Liver (tissue), 9 donors: ENCODE measurements around the gene HSD17B13. TPM values are rescaled to one million over a fixed set of nuclear protein-coding genes. Genes with fewer than 3 reads are reported as not detected.
"Not testable (repeated sequence)": the region's sequence is repeated elsewhere in the genome, so short reads cannot be mapped to it uniquely, and the experiment has no call there.

ENCODE experiments used
- DNase-seq: peaks from one replicate; pipeline ENCODE4 v3.0.0-alpha.2; 2017; ENCODE audit warnings: low spot score
- H3K27ac ChIP-seq, 2 donors: one replicate each; pipeline ENCODE4 v1.7.0; 2013; ENCODE audit warnings: inconsistent platforms in 2 of 2, low read length in 2 of 2, control low read depth in 1 of 2, low read depth in 1 of 2, mild to moderate bottlenecking in 1 of 2
- H3K27me3 ChIP-seq, 4 donors: one replicate each; pipeline versions ENCODE4 v1.6.1 to v1.7.0; 2013; ENCODE audit warnings: low read length in 3 of 4, inconsistent platforms in 1 of 4, mild to moderate bottlenecking in 1 of 4, moderate library complexity in 1 of 4; ENCODE audit not compliant: control insufficient read depth in 4 of 4, insufficient read depth in 4 of 4
- H3K36me3 ChIP-seq, 4 donors: one replicate each; pipeline versions ENCODE4 v1.6.1 to v1.7.0; 2013; ENCODE audit warnings: low read length in 3 of 4, mild to moderate bottlenecking in 3 of 4, low read depth in 1 of 4, moderate library complexity in 1 of 4; ENCODE audit not compliant: control insufficient read depth in 4 of 4, insufficient read depth in 3 of 4
- H3K4me1 ChIP-seq, 4 donors: one replicate each; pipeline versions ENCODE4 v1.6.1 to v1.7.0; 2013; ENCODE audit warnings: low read length in 3 of 4, mild to moderate bottlenecking in 3 of 4, moderate library complexity in 1 of 4; ENCODE audit not compliant: control insufficient read depth in 4 of 4, insufficient read depth in 4 of 4
- H3K4me3 ChIP-seq, 3 donors: one replicate each; pipeline versions ENCODE4 v1.6.1 to v1.7.0; 2013; ENCODE audit warnings: low read length in 3 of 3, control low read depth in 1 of 3, low read depth in 1 of 3, mild to moderate bottlenecking in 1 of 3
- H3K9ac ChIP-seq, 2 donors: one replicate each; pipeline ENCODE4 v1.7.0; 2013; ENCODE audit warnings: low read length in 2 of 2, mild to moderate bottlenecking in 2 of 2, moderate library complexity in 2 of 2, control low read depth in 1 of 2, low read depth in 1 of 2
- H3K9me3 ChIP-seq, 4 donors: one replicate each; pipeline versions ENCODE4 v1.6.1 to v1.7.0; 2013; ENCODE audit warnings: low read length in 3 of 4; ENCODE audit not compliant: control insufficient read depth in 4 of 4
- ATF3 ChIP-seq: IDR thresholded peaks from 2 replicates; pipeline ENCODE4 v1.6.1; 2016; ENCODE audit warnings: antibody characterized with exemption
- CTCF ChIP-seq: fragments of 150-350 bp; IDR thresholded peaks from 2 replicates; pipeline ENCODE4 v1.5.1; 2017; ENCODE audit warnings: improper control_type of control experiment, low read depth, low read length; ENCODE audit not compliant: missing input control
- EGR1 ChIP-seq, 2 donors: IDR thresholded peaks; 2 replicates each; pipeline ENCODE4 v1.6.1; 2016 to 2018; ENCODE audit warnings: antibody characterized with exemption in 2 of 2, low read depth in 2 of 2
- FOXA1 ChIP-seq: IDR thresholded peaks from 2 replicates; pipeline ENCODE4 v1.6.1; 2016; ENCODE audit warnings: antibody characterized with exemption
- GABPA ChIP-seq, 2 donors: IDR thresholded peaks in 1 of 2; conservative IDR thresholded peaks in 1 of 2; 2 replicates each; pipeline ENCODE4 v1.6.1; 2016; ENCODE audit warnings: antibody characterized with exemption in 2 of 2, mild to moderate bottlenecking in 1 of 2, moderate library complexity in 1 of 2
- HNF4A ChIP-seq, 2 donors: conservative IDR thresholded peaks; 2 replicates each; pipeline ENCODE4 v1.6.1; 2016; ENCODE audit warnings: antibody characterized with exemption in 2 of 2, mild to moderate bottlenecking in 2 of 2
- HNF4G ChIP-seq: IDR thresholded peaks from 2 replicates; pipeline ENCODE4 v1.6.1; 2016; ENCODE audit warnings: antibody characterized with exemption
- JUND ChIP-seq, 2 donors: IDR thresholded peaks; 2 replicates each; pipeline ENCODE4 v1.6.1; 2016; ENCODE audit warnings: antibody characterized with exemption in 2 of 2
- MAX ChIP-seq: IDR thresholded peaks from 2 replicates; pipeline ENCODE4 v1.6.1; 2016; ENCODE audit warnings: antibody characterized with exemption
- RAD21 ChIP-seq, 2 donors: IDR thresholded peaks; 2 replicates each; pipeline ENCODE4 v1.6.1; 2016; ENCODE audit warnings: antibody characterized with exemption in 2 of 2, mild to moderate bottlenecking in 2 of 2
- REST ChIP-seq: IDR thresholded peaks from 2 replicates; pipeline ENCODE4 v1.6.1; 2016; ENCODE audit warnings: antibody characterized with exemption, mild to moderate bottlenecking
- RXRA ChIP-seq, 2 donors: IDR thresholded peaks; 2 replicates each; pipeline ENCODE4 v1.6.1; 2017 to 2018; ENCODE audit warnings: antibody characterized with exemption in 2 of 2, mild to moderate bottlenecking in 1 of 2
- SP1 ChIP-seq: IDR thresholded peaks from 2 replicates; pipeline ENCODE4 v1.6.1; 2018; ENCODE audit warnings: antibody characterized with exemption, mild to moderate bottlenecking
- TAF1 ChIP-seq: conservative IDR thresholded peaks from 2 replicates; pipeline ENCODE4 v1.6.1; 2016; ENCODE audit warnings: antibody characterized with exemption, mild to moderate bottlenecking
- YY1 ChIP-seq: IDR thresholded peaks from 2 replicates; pipeline ENCODE4 v1.6.1; 2016; ENCODE audit warnings: antibody characterized with exemption, mild to moderate bottlenecking
- WGBS: extraction: QIAGEN DNeasy Blood & Tissue Kit; methylation state at CpG from one replicate; pipeline ENCODE4 v1.1.7; 2013; 5-methylcytosine and 5-hydroxymethylcytosine counted together
- polyA plus RNA-seq, 2 donors: library from polyadenylated mRNA; stranded (reverse) in 1 of 2; unstranded in 1 of 2; fragments of 200-250 nt in 1 of 2; fragments of >200 nt in 1 of 2; fragmentation: Nextera tagmentation in 1 of 2; extraction: Ambion mirVana in 1 of 2; gene quantifications; one replicate each; pipeline versions ENCODE4 v1.2.1 to v1.2.3, GENCODE V29; 2013 to 2015
- total RNA-seq, 2 donors: library from RNA; depleted of rRNA; stranded (reverse); fragments of >200 nt; gene quantifications; one replicate each; pipeline ENCODE4 v1.2.3, GENCODE V29; 2014
- donor health status: healthy.
- donor health status: healthy.
- donor health status: healthy.
- donor health status: healthy.
- donor health status: healthy.

HSD17B13 gene
- total and polyA plus RNA-seq, 4 donors: 0.09 to 61.7 (median 22.8) TPM

- TF ChIP-seq HNF4A (conservative IDR thresholded peaks at IDR 0.05): no peak
- no peak for TF ChIP-seq TAF1
- no peak for TF ChIP-seq RXRA (IDR thresholded peaks at IDR 0.05)
- no peak for TF ChIP-seq YY1
- no peak for TF ChIP-seq EGR1 (IDR thresholded peaks at IDR 0.05; ENCODE audit: low read depth in 2 of 2)
- no peak for TF ChIP-seq FOXA1
- no peak for TF ChIP-seq RAD21 (IDR thresholded peaks at IDR 0.05)
- TF ChIP-seq HNF4G: no peak
These were observed 20.2 kb upstream of the HSD17B13 start (continued) for GRCh38 chr4:87342872-87343271.

GRCh38 chr4:87341954-87342635 is 19.4 kb upstream of the HSD17B13 start:
- peaks cover 10 to 43% (median 27%) of the 10 kb centered on the region in 4 donors for H3K36me3 ChIP-seq
- not testable (repeated sequence) for H3K4me3 ChIP-seq, H3K27ac ChIP-seq, H3K9me3 ChIP-seq, DNase-seq, H3K4me1 ChIP-seq, H3K27me3 ChIP-seq, H3K9ac ChIP-seq
- WGBS: 92% methylated on average over 8 of the region's 8 CpGs

GRCh38 chr4:87339440-87339839 is 16.8 kb upstream of the HSD17B13 start:
- Histone ChIP-seq H3K4me1 (peaks cover 0 to 3% (median 0%) of the 10 kb centered on the region in 4 donors), H3K4me3 (no peak overlapping the region), H3K9ac (no peak overlapping the region), H3K27ac (no peak overlapping the region), H3K27me3 (no peaks in the 10 kb centered on the region), H3K36me3 (peaks cover 7 to 42% (median 31%) of the 10 kb centered on the region in 4 donors), H3K9me3 (no peaks in the 10 kb centered on the region)
- 95% methylated on average over 2 of the region's 2 CpGs for WGBS
- TF ChIP-seq RAD21 (IDR thresholded peaks at IDR 0.05): no peak
- DNase-seq: no peak

GRCh38 chr4:87337361-87337760 is 14.7 kb upstream of the HSD17B13 start:
- DNase-seq: no peak
- no peak overlapping the region for H3K27ac ChIP-seq
- no peak for TF ChIP-seq TAF1
- TF ChIP-seq RAD21 (IDR thresholded peaks at IDR 0.05): no peak
- no peak for TF ChIP-seq REST
- TF ChIP-seq ATF3: no peak
- TF ChIP-seq RXRA (IDR thresholded peaks at IDR 0.05): no peak
- no peak for TF ChIP-seq SP1
- TF ChIP-seq YY1: no peak
- TF ChIP-seq CTCF: no peak
- no peak for TF ChIP-seq HNF4A (conservative IDR thresholded peaks at IDR 0.05)
- TF ChIP-seq GABPA (IDR thresholded peaks at IDR 0.05 in 1 of 2, conservative IDR thresholded peaks at IDR 0.05 in 1 of 2): no peak
- TF ChIP-seq MAX: no peak
- TF ChIP-seq JUND (IDR thresholded peaks at IDR 0.05): no peak
- 84% methylated on average over 1 of the region's 1 CpG for WGBS
- no peaks in the 10 kb centered on the region for H3K4me1 ChIP-seq
- H3K9ac ChIP-seq: no peak overlapping the region
- H3K27me3 ChIP-seq: no peaks in the 10 kb centered on the region
- no peak overlapping the region for H3K4me3 ChIP-seq
- H3K9me3 ChIP-seq: peaks cover 0 to 12% (median 4%) of the 10 kb centered on the region in 4 donors
- H3K36me3 ChIP-seq: peaks cover 7 to 46% (median 34%) of the 10 kb centered on the region in 4 donors
